Lower leg skin (tissue), 3 donors: ENCODE measurements around the gene VTI1A.

Source experiments
- POLR2A ChIP-seq, 2 donors: fragments of 450-650 bp; IDR thresholded peaks; one replicate each; pipeline ENCODE4 v1.6.1; 2016 to 2017; ENCODE audit warnings: antibody characterized with exemption in 2 of 2, mild to moderate bottlenecking in 1 of 2, moderate library complexity in 1 of 2
- TF ChIP-seq, protein P1 (sequence below), 3 donors: fragments of 450-650 bp; IDR thresholded peaks; one replicate each; pipeline ENCODE4 v1.5.1; 2016; ENCODE audit warnings: antibody characterized with exemption in 3 of 3, mild to moderate bottlenecking in 3 of 3, moderate library complexity in 2 of 3

DNA sequence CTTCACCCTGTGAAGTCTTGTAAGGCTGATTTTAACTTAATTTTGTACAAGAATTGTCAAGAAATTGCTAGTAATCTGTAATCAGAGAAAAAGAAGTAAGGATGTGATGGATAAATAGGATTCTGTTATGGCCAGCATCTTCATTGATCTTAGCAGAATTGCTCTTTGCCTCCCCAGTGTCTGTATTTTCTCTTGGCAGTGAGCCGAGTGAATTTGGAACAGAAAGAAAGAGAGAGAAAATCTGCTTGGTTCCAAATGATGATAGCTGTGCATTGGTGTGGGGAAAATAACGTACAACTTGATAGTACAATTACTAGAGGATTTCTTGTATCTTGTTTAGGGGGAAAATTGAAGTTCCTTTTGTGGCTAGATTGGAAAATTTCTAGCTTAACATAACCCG, 34.6 kb downstream of the VTI1A start:
- TF ChIP-seq POLR2A (IDR thresholded peaks at IDR 0.05) = no peak
- TF ChIP-seq, protein P1, sequence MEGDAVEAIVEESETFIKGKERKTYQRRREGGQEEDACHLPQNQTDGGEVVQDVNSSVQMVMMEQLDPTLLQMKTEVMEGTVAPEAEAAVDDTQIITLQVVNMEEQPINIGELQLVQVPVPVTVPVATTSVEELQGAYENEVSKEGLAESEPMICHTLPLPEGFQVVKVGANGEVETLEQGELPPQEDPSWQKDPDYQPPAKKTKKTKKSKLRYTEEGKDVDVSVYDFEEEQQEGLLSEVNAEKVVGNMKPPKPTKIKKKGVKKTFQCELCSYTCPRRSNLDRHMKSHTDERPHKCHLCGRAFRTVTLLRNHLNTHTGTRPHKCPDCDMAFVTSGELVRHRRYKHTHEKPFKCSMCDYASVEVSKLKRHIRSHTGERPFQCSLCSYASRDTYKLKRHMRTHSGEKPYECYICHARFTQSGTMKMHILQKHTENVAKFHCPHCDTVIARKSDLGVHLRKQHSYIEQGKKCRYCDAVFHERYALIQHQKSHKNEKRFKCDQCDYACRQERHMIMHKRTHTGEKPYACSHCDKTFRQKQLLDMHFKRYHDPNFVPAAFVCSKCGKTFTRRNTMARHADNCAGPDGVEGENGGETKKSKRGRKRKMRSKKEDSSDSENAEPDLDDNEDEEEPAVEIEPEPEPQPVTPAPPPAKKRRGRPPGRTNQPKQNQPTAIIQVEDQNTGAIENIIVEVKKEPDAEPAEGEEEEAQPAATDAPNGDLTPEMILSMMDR (IDR thresholded peaks at IDR 0.05) = no peak
